Body of pancreas (tissue), 4 donors: ENCODE results near the gene ADCY9. TPM values are rescaled to one million over a fixed set of nuclear protein-coding genes. Genes with fewer than 3 reads are reported as not detected.
"Not testable (repeated sequence)": the region's sequence is repeated elsewhere in the genome, so short reads cannot be mapped to it uniquely, and the experiment has no call there.

ENCODE experiments used
- ATAC-seq: fragments of 150-250 bp; one replicate; pipeline ENCODE4 v1.9.1; 2016
- DNase-seq, 4 donors: peaks; one replicate each; pipeline ENCODE4 v3.0.0-alpha.2; 2019
- H3K27ac ChIP-seq, 4 donors: fragments of 200-600 bp; sonication (generic); 1 replicate in 3 of 4; 2 replicates in 1 of 4; pipeline versions ENCODE4 v1.5.1 to v1.6.1; 2016 to 2019; ENCODE audit warnings: mild to moderate bottlenecking in 1 of 4, mixed read lengths in 1 of 4, moderate library complexity in 1 of 4
- H3K27me3 ChIP-seq, 2 donors: fragments of 200-600 bp; sonication (generic); one replicate each; pipeline ENCODE4 v1.6.0; 2016; ENCODE audit warnings: mild to moderate bottlenecking in 1 of 2
- H3K36me3 ChIP-seq, 2 donors: fragments of 200-600 bp; sonication (generic); replicated peaks in 1 of 2; 2 replicates each; pipeline ENCODE4 v1.5.1; 2016; ENCODE audit warnings: low read depth in 2 of 2; ENCODE audit not compliant: insufficient read depth in 1 of 2
- H3K4me1 ChIP-seq: fragments of 200-600 bp; sonication (generic); one replicate; pipeline ENCODE4 v1.6.0; 2016
- H3K4me3 ChIP-seq, 2 donors: fragments of 200-600 bp; sonication (generic); 1 replicate in 1 of 2; 2 replicates in 1 of 2; pipeline ENCODE4 v1.5.1; 2016 to 2019
- H3K9me3 ChIP-seq, 3 donors: fragments of 200-600 bp; sonication (generic); 1 replicate in 2 of 3; 2 replicates in 1 of 3; pipeline ENCODE4 v1.5.1; 2016
- CTCF ChIP-seq, 7 experiments: fragments of 450-650 bp in 4 of 7; fragments of 200-600 bp in 3 of 7; sonication (generic) in 3 of 7; IDR thresholded peaks; one replicate each; pipeline ENCODE4 v1.5.1; 2016 to 2019; ENCODE audit warnings: antibody characterized with exemption in 7 of 7
- POLR2A ChIP-seq, 3 donors: fragments of 450-650 bp; IDR thresholded peaks; one replicate each; pipeline ENCODE4 v1.6.1; 2016; ENCODE audit warnings: antibody characterized with exemption in 3 of 3, mild to moderate bottlenecking in 2 of 3
- WGBS, 2 donors: methylation state at CpG; one replicate each; pipeline ENCODE4 v1.1.5; 2017; 5-methylcytosine and 5-hydroxymethylcytosine counted together
- intact Hi-C: fragments of 100-400 bp; cut with DNase I; formaldehyde crosslinking; loops from one replicate; pipeline ENCODE4 v1.15.1; 2023
- total RNA-seq, 2 donors: library from RNA; depleted of rRNA; stranded (reverse); fragments of >200 nt; gene quantifications; one replicate each; pipeline ENCODE4 v1.1.0, GENCODE V29; 2016

ADCY9 gene
- total RNA-seq, 2 donors from 2014 or later, result 22.4 to 29.1 TPM

- intact Hi-C loops, result no loop called here
- 65 to 77% methylated on average over 11 of the region's 11 CpGs for WGBS, 2 donors
- no peak overlapping the region for H3K27ac ChIP-seq
- H3K9me3 ChIP-seq, result no peaks in the 10 kb centered on the region
- H3K4me1 ChIP-seq, result peaks cover 16% of the 10 kb centered on the region
- H3K4me3 ChIP-seq, result no peak overlapping the region
- no peak for TF ChIP-seq CTCF (IDR thresholded peaks at IDR 0.05)
- TF ChIP-seq POLR2A (IDR thresholded peaks at IDR 0.05), result no peak
- DNase-seq (no peak), ATAC-seq (no peak)
- H3K27me3 ChIP-seq, result no peaks in the 10 kb centered on the region
- H3K36me3 ChIP-seq, result no peaks in the 10 kb centered on the region
Measured at GRCh38 chr16:4042581-4042980, 73.7 kb downstream of the ADCY9 start.

DNA sequence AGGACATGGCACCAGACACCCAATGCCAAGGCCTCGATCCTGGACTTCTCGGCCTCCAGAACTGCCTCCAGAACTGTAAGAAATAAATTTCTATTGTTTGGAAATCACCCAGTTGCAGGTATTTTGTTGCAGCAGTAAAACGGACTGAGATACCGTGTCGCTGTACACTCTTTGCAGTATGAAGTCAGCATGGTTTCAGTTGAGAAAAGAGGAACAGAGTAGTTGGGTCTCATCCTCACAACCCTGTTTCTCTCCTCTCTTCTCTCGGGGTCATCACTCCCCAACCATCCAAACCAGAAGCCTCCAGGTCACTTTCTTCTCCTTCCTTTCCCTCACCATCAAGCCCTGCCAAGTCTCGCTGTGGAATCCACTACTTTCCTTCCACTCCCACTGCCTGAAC is 77.8 kb downstream of the ADCY9 start:
- ATAC-seq (no peak), DNase-seq (no peak)
- TF ChIP-seq CTCF (IDR thresholded peaks at IDR 0.05), result no peak
- no peak for TF ChIP-seq POLR2A (IDR thresholded peaks at IDR 0.05)
- intact Hi-C loops, result no loop called here
- peaks cover 3% of the 10 kb centered on the region for H3K4me1 ChIP-seq
- WGBS, 2 donors, result 81 to 90% methylated on average over 7 of the region's 7 CpGs
- H3K9me3 ChIP-seq, result no peaks in the 10 kb centered on the region
- no peak overlapping the region for H3K4me3 ChIP-seq
- H3K27ac ChIP-seq, result no peak overlapping the region
- no peaks in the 10 kb centered on the region for H3K36me3 ChIP-seq
- no peaks in the 10 kb centered on the region for H3K27me3 ChIP-seq

- H3K27ac ChIP-seq, intact Hi-C loops, DNase-seq, H3K4me3 ChIP-seq, H3K9me3 ChIP-seq, H3K36me3 ChIP-seq, ATAC-seq, H3K27me3 ChIP-seq: not testable (repeated sequence)
- H3K4me1 ChIP-seq, result peaks cover 18% of the 10 kb centered on the region
- WGBS, 2 donors, result 93 to 95% methylated on average over 3 of the region's 3 CpGs
Measured at GRCh38 chr16:4036952-4037351, 79.3 kb downstream of the ADCY9 start.

- 83 to 93% methylated on average over 4 of the region's 4 CpGs for WGBS, 2 donors
- no peaks in the 10 kb centered on the region for H3K27me3 ChIP-seq
- DNase-seq (no peak), ATAC-seq (no peak)
- peaks cover 19% of the 10 kb centered on the region for H3K4me1 ChIP-seq
- intact Hi-C loops, result no loop called here
- no peaks in the 10 kb centered on the region for H3K36me3 ChIP-seq
- H3K27ac ChIP-seq, result no peak overlapping the region
- H3K9me3 ChIP-seq, result no peaks in the 10 kb centered on the region
- TF ChIP-seq CTCF (IDR thresholded peaks at IDR 0.05), result no peak
- no peak for TF ChIP-seq POLR2A (IDR thresholded peaks at IDR 0.05)
- H3K4me3 ChIP-seq, result no peak overlapping the region
Measured at GRCh38 chr16:4034963-4035362, 81.3 kb downstream of the ADCY9 start.

- ATAC-seq (no peak), DNase-seq (no peak)
- Histone ChIP-seq H3K4me3 (no peak overlapping the region), H3K36me3 (no peaks in the 10 kb centered on the region), H3K27ac (no peak overlapping the region), H3K27me3 (no peaks in the 10 kb centered on the region), H3K9me3 (no peaks in the 10 kb centered on the region), H3K4me1 (peaks cover 19% of the 10 kb centered on the region)
- TF ChIP-seq CTCF (IDR thresholded peaks at IDR 0.05) (no peak), POLR2A (IDR thresholded peaks at IDR 0.05) (no peak)
- intact Hi-C loops, result no loop called here
- WGBS, 2 donors, result 95 to 96% methylated on average over 10 of the region's 10 CpGs
Measured at GRCh38 chr16:4033951-4034350, 82.3 kb downstream of the ADCY9 start.
